Activated CD4-positive, alpha-beta T cell treated with anti-CD3 and anti-CD28 coated beads for 24 hours (primary cell): ENCODE results near the gene STAT3.
A peak's percentile ranks its signal among the peaks of the same experiment; 100 is the strongest.
"Not testable (repeated sequence)": the region's sequence is repeated elsewhere in the genome, so short reads cannot be mapped to it uniquely, and the experiment has no call there.

Experiments
- DNase-seq, 2 donors: peaks; one replicate each; pipeline ENCODE4 v3.0.0-alpha.2; 2020; ENCODE audit warnings: low read depth in 2 of 2

The STAT3 gene

GRCh38 chr17:42386777-42387657 is 1.2 kb downstream of the STAT3 start:
- no peak for DNase-seq

GRCh38 chr17:42381898-42382297 is 6.3 kb downstream of the STAT3 start:
- DNase-seq: no peak

- no peak for DNase-seq
Measured at GRCh38 chr17:42380935-42381334, 7.3 kb downstream of the STAT3 start.

- no peak for DNase-seq
Measured at GRCh38 chr17:42378959-42379594, 9.2 kb downstream of the STAT3 start.

GRCh38 chr17:42378359-42378958 is 9.8 kb downstream of the STAT3 start:
- no peak for DNase-seq

GRCh38 chr17:42373896-42374295 is 14.3 kb downstream of the STAT3 start:
- no peak for DNase-seq

- no peak for DNase-seq
Measured at GRCh38 chr17:42372142-42372541, 16.1 kb downstream of the STAT3 start.

- DNase-seq: not testable (repeated sequence)
Measured at GRCh38 chr17:42368797-42369561, 19.3 kb downstream of the STAT3 start.

- not testable (repeated sequence) for DNase-seq
Measured at GRCh38 chr17:42368310-42368709, 19.9 kb downstream of the STAT3 start.

- DNase-seq: not testable (repeated sequence)
Measured at GRCh38 chr17:42366176-42367023, 21.8 kb downstream of the STAT3 start.

- no peak for DNase-seq
Measured at GRCh38 chr17:42365136-42365535, 23.1 kb downstream of the STAT3 start.

- DNase-seq: no peak
Measured at GRCh38 chr17:42363767-42364585, 24.3 kb downstream of the STAT3 start.

- DNase-seq: no peak
Measured at GRCh38 chr17:42363231-42363630, 25.0 kb downstream of the STAT3 start.

- no peak for DNase-seq
Measured at GRCh38 chr17:42362245-42362961, 25.8 kb downstream of the STAT3 start.

- peak in 1 of 2 donors; percentile 28 for DNase-seq
Measured at GRCh38 chr17:42361781-42362186, 26.5 kb downstream of the STAT3 start.

GRCh38 chr17:42360388-42360787 is 27.9 kb downstream of the STAT3 start:
- DNase-seq: not testable (repeated sequence)

GRCh38 chr17:42359133-42359532 is 29.1 kb downstream of the STAT3 start:
- no peak for DNase-seq

GRCh38 chr17:42358434-42358833 is 29.8 kb downstream of the STAT3 start:
- no peak for DNase-seq
